ENCODE measurements around the gene ZNF430. TPM values are rescaled to one million over a fixed set of nuclear protein-coding genes. Genes with fewer than 3 reads are reported as not detected.

ZNF430 gene
- total RNA-seq, 1 experiment from 2014 or later = 3.0 TPM

GRCh38 chr19:21101521-21102242, 81.2 kb downstream of the ZNF430 start:
- no peak for DNase-seq (ENCODE audit: low spot score)
- in situ Hi-C loops (cut with HindIII; ENCODE audit: low sequenced_read_pairs) = no loop called here

GRCh38 chr19:21109116-21109515, 88.7 kb downstream of the ZNF430 start:
- DNase-seq (ENCODE audit: low spot score) = no peak
- in situ Hi-C loops (cut with HindIII; ENCODE audit: low sequenced_read_pairs) = no loop called here

Other genes starting within 250 kb of the ZNF430 start
- gene ZNF66, start 244.4 kb upstream of the ZNF430 start, total RNA-seq (2014; rRNA removed; shearing (Covaris generic)) = 1.9 TPM in 1 of 2 replicates, not detected in the other
- gene ZNF85, start 97.4 kb upstream of the ZNF430 start, total RNA-seq (2014; rRNA removed; shearing (Covaris generic)) = 1.7 and 5.0 TPM in 2 replicates
- gene ZNF714, start 61.5 kb downstream of the ZNF430 start, total RNA-seq (2014; rRNA removed; shearing (Covaris generic)) = 18.2 and 39.3 TPM in 2 replicates
- 3.8 and 4.2 TPM in 2 replicates for gene ZNF431, start 121.4 kb downstream of the ZNF430 start, total RNA-seq (2014; rRNA removed; shearing (Covaris generic))

All from G401 (cell line).